Testis (tissue), 2 donors: ENCODE measurements around the gene SOS2.

Source experiments
- CTCF ChIP-seq, 3 experiments: fragments of 450-650 bp in 2 of 3; fragments of 200-600 bp in 1 of 3; sonication (generic) in 1 of 3; IDR thresholded peaks; one replicate each; pipeline ENCODE4 v1.5.1; 2016 to 2019; ENCODE audit warnings: antibody characterized with exemption in 3 of 3, mild to moderate bottlenecking in 2 of 3, moderate library complexity in 1 of 3
- POLR2A ChIP-seq: fragments of 450-650 bp; IDR thresholded peaks from one replicate; pipeline ENCODE4 v1.6.1; 2017; ENCODE audit warnings: antibody characterized with exemption, mild to moderate bottlenecking, moderate library complexity

GRCh38 chr14:50106178-50106577, 125.2 kb downstream of the SOS2 start:
- TF ChIP-seq CTCF (IDR thresholded peaks at IDR 0.05), result no peak
- TF ChIP-seq POLR2A, result no peak
